Occipital lobe (tissue), 2 donors: ENCODE data around the gene MAN1A2. TPM values are rescaled to one million over a fixed set of nuclear protein-coding genes. Genes with fewer than 3 reads are reported as not detected.

Experiments
- DNase-seq: peaks from one replicate; lab custom pipeline; 2025; lab: John Stamatoyannopoulos, UW
- total RNA-seq: library from RNA; depleted of rRNA; stranded (reverse); fragments of >200 nt; gene quantifications from one replicate; pipeline ENCODE4 v1.2.3, GENCODE V29; 2014

MAN1A2 gene
- total RNA-seq, 1 donor from 2014 or later, result 127 TPM

GRCh38 chr1:117493906-117494305 lies 126.7 kb downstream of the MAN1A2 start:
- DNase-seq, result no peak

GRCh38 chr1:117495068-117495467 lies 127.8 kb downstream of the MAN1A2 start:
- DNase-seq, result no peak

GRCh38 chr1:117499071-117499470 lies 131.8 kb downstream of the MAN1A2 start:
- DNase-seq, result no peak

GRCh38 chr1:117500584-117500983 lies 133.3 kb downstream of the MAN1A2 start:
- DNase-seq, result no peak

- no peak for DNase-seq
Measured at GRCh38 chr1:117501281-117501680, 134.0 kb downstream of the MAN1A2 start.

- no peak for DNase-seq
Measured at GRCh38 chr1:117511273-117511672, 144.0 kb downstream of the MAN1A2 start.

- no peak for DNase-seq
Measured at GRCh38 chr1:117512728-117513321, 145.6 kb downstream of the MAN1A2 start.

GRCh38 chr1:117523111-117523510 lies 155.9 kb downstream of the MAN1A2 start:
- no peak for DNase-seq

GRCh38 chr1:117527074-117527473 lies 159.8 kb downstream of the MAN1A2 start:
- DNase-seq, result no peak

- DNase-seq, result peak; percentile 2
Measured at GRCh38 chr1:117527566-117528102, 160.4 kb downstream of the MAN1A2 start.

GRCh38 chr1:117529683-117530082 lies 162.4 kb downstream of the MAN1A2 start:
- no peak for DNase-seq

- no peak for DNase-seq
Measured at GRCh38 chr1:117531222-117531621, 164.0 kb downstream of the MAN1A2 start.

GRCh38 chr1:117534995-117535467 lies 167.8 kb downstream of the MAN1A2 start:
- DNase-seq, result no peak

GRCh38 chr1:117535821-117536220 lies 168.6 kb downstream of the MAN1A2 start:
- DNase-seq, result no peak

- no peak for DNase-seq
Measured at GRCh38 chr1:117537291-117537920, 170.2 kb downstream of the MAN1A2 start.

GRCh38 chr1:117540532-117540931 lies 173.3 kb downstream of the MAN1A2 start:
- DNase-seq, result no peak

GRCh38 chr1:117541003-117541402 lies 173.8 kb downstream of the MAN1A2 start:
- no peak for DNase-seq

- DNase-seq, result no peak
Measured at GRCh38 chr1:117541585-117541984, 174.3 kb downstream of the MAN1A2 start.

- no peak for DNase-seq
Measured at GRCh38 chr1:117544509-117545109, 177.4 kb downstream of the MAN1A2 start.

GRCh38 chr1:117546467-117546866 lies 179.2 kb downstream of the MAN1A2 start:
- DNase-seq, result no peak

GRCh38 chr1:117553471-117553870 lies 186.2 kb downstream of the MAN1A2 start:
- DNase-seq, result no peak

- no peak for DNase-seq
Measured at GRCh38 chr1:117555806-117556205, 188.6 kb downstream of the MAN1A2 start.

- no peak for DNase-seq
Measured at GRCh38 chr1:117556341-117556740, 189.1 kb downstream of the MAN1A2 start.
